ENCODE data around the gene STK32C. TPM values are rescaled to one million over a fixed set of nuclear protein-coding genes. Genes with fewer than 3 reads are reported as not detected.

The STK32C gene
- total RNA-seq, 1 donor from 2014 or later = 13.6 TPM

- no peaks in the 10 kb centered on the region for H3K36me3 ChIP-seq (ENCODE audit: insufficient read depth, low read length)
- TF ChIP-seq EZH2 (IDR thresholded peaks at IDR 0.05; ENCODE audit: insufficient read depth, low read length) = no peak
- TF ChIP-seq CTCF (IDR thresholded peaks at IDR 0.05; ENCODE audit: insufficient read depth, low read depth, low read length) = no peak
- no peak overlapping the region for H3K4me3 ChIP-seq (ENCODE audit: insufficient read depth, low read depth, low read length)
- H3K79me2 ChIP-seq (ENCODE audit: insufficient read depth, low read length) = no peaks in the 10 kb centered on the region
- no peaks in the 10 kb centered on the region for H3K4me1 ChIP-seq (ENCODE audit: insufficient read depth, low read length)
- Mint-ChIP-seq H3K27me3 (ENCODE audit: low read depth, unreplicated experiment) (peaks cover 76% of the 10 kb centered on the region), H3K27ac (ENCODE audit: unreplicated experiment) (no peak overlapping the region), H3K4me1 (ENCODE audit: low read depth, unreplicated experiment) (peaks cover 3% of the 10 kb centered on the region), H3K9me3 (ENCODE audit: unreplicated experiment) (peaks cover 4% of the 10 kb centered on the region), H3K36me3 (ENCODE audit: low read depth, unreplicated experiment) (peaks cover 3% of the 10 kb centered on the region), H3K4me3 (ENCODE audit: unreplicated experiment) (peak overlapping the region; percentile 6)
- H3K27ac ChIP-seq (ENCODE audit: low read depth, low read length) = no peak overlapping the region
- no peaks in the 10 kb centered on the region for H3K9me3 ChIP-seq (ENCODE audit: insufficient read depth, low read depth, low read length)
- H3K4me2 ChIP-seq (ENCODE audit: low read length) = no peak overlapping the region
- FAIRE-seq (no peak), DNase-seq (ENCODE audit: low read depth) (no peak)
- H4K20me1 ChIP-seq (ENCODE audit: insufficient read depth, low read length) = no peaks in the 10 kb centered on the region
- no peak overlapping the region for H3K9ac ChIP-seq (ENCODE audit: low read length)
- H3K27me3 ChIP-seq (ENCODE audit: insufficient read depth, low read length) = peaks cover 40% of the 10 kb centered on the region
- H2AFZ ChIP-seq (ENCODE audit: low read depth, low read length) = no peak overlapping the region
These were observed 129.7 kb downstream of the STK32C start for GRCh38 chr10:132178046-132178445.

GRCh38 chr10:132176623-132177500 is 130.9 kb downstream of the STK32C start:
- Mint-ChIP-seq H3K36me3 (ENCODE audit: low read depth, unreplicated experiment) (peaks cover 3% of the 10 kb centered on the region), H3K27me3 (ENCODE audit: low read depth, unreplicated experiment) (peaks cover 74% of the 10 kb centered on the region), H3K4me3 (ENCODE audit: unreplicated experiment) (no peak overlapping the region), H3K9me3 (ENCODE audit: unreplicated experiment) (peaks cover 4% of the 10 kb centered on the region), H3K27ac (ENCODE audit: unreplicated experiment) (no peak overlapping the region), H3K4me1 (ENCODE audit: low read depth, unreplicated experiment) (peaks cover 3% of the 10 kb centered on the region)
- H3K27me3 ChIP-seq (ENCODE audit: insufficient read depth, low read length) = peaks cover 36% of the 10 kb centered on the region
- H2AFZ ChIP-seq (ENCODE audit: low read depth, low read length) = no peak overlapping the region
- no peak for DNase-seq (ENCODE audit: low read depth)
- no peak overlapping the region for H3K27ac ChIP-seq (ENCODE audit: low read depth, low read length)
- peak; percentile 41 for TF ChIP-seq EZH2 (IDR thresholded peaks at IDR 0.05; ENCODE audit: insufficient read depth, low read length)
- no peak for TF ChIP-seq CTCF (IDR thresholded peaks at IDR 0.05; ENCODE audit: insufficient read depth, low read depth, low read length)
- no peak for FAIRE-seq
- no peaks in the 10 kb centered on the region for H3K9me3 ChIP-seq (ENCODE audit: insufficient read depth, low read depth, low read length)
- no peak overlapping the region for H3K4me2 ChIP-seq (ENCODE audit: low read length)
- H3K36me3 ChIP-seq (ENCODE audit: insufficient read depth, low read length) = no peaks in the 10 kb centered on the region
- H3K9ac ChIP-seq (ENCODE audit: low read length) = no peak overlapping the region
- H3K79me2 ChIP-seq (ENCODE audit: insufficient read depth, low read length) = no peaks in the 10 kb centered on the region
- no peaks in the 10 kb centered on the region for H4K20me1 ChIP-seq (ENCODE audit: insufficient read depth, low read length)
- H3K4me3 ChIP-seq (ENCODE audit: insufficient read depth, low read depth, low read length) = no peak overlapping the region
- no peaks in the 10 kb centered on the region for H3K4me1 ChIP-seq (ENCODE audit: insufficient read depth, low read length)
